Bronchial epithelial cell (primary cell): ENCODE data around the gene BRD4. TPM values are rescaled to one million over a fixed set of nuclear protein-coding genes. Genes with fewer than 3 reads are reported as not detected.
A peak's percentile ranks its signal among the peaks of the same experiment; 100 is the strongest.

ENCODE experiments used
- DNase-seq: peaks from one replicate; pipeline ENCODE4 v3.0.0-alpha.2; 2010; ENCODE audit warnings: low read depth
- FAIRE-seq: peaks from 2 replicates; lab custom pipeline; 2011; peaks lifted over from hg19 to GRCh38; lab: Jason Lieb, UNC
- H3K27me3 ChIP-seq: 2 replicates; pipeline ENCODE4 v1.5.1; 2011; ENCODE audit warnings: low read length; ENCODE audit not compliant: control insufficient read depth, insufficient read depth
- H3K36me3 ChIP-seq: 2 replicates; pipeline ENCODE4 v1.5.1; 2011; ENCODE audit warnings: low read length; ENCODE audit not compliant: control insufficient read depth, insufficient read depth
- H3K4me3 ChIP-seq: 2 replicates; pipeline ENCODE4 v1.5.1; 2011; ENCODE audit warnings: mild to moderate bottlenecking, low read depth, low read length, control low read depth
- CTCF ChIP-seq: IDR thresholded peaks from 2 replicates; pipeline ENCODE4 v1.5.1; 2011; ENCODE audit warnings: mild to moderate bottlenecking, moderate library complexity, low read length, control low read depth, inconsistent platforms; ENCODE audit not compliant: insufficient read depth, severe bottlenecking
- total RNA-seq: library from RNA; depleted of rRNA; stranded (reverse); fragments of >200 nt; gene quantifications from 2 replicates; pipeline ENCODE4 v1.2.1, GENCODE V29; 2014

The BRD4 gene
- total RNA-seq, 1 donor from 2014 or later, result 12.1 TPM

- peaks cover 69% of the 10 kb centered on the region for H3K36me3 ChIP-seq
- FAIRE-seq, result peak; percentile 95
Measured at GRCh38 chr19:15259907-15260306, 72.4 kb downstream of the BRD4 start.

GRCh38 chr19:15257782-15258181 is 74.6 kb downstream of the BRD4 start:
- no peak for TF ChIP-seq CTCF
- FAIRE-seq, result peak; percentile 43
- Histone ChIP-seq H3K27me3 (no peaks in the 10 kb centered on the region), H3K36me3 (peaks cover 64% of the 10 kb centered on the region), H3K4me3 (no peak overlapping the region)
- no peak for DNase-seq

More at GRCh38 chr19:15259907-15260306, 72.4 kb downstream of the BRD4 start:
- no peak for TF ChIP-seq CTCF
- no peak overlapping the region for H3K4me3 ChIP-seq
- no peaks in the 10 kb centered on the region for H3K27me3 ChIP-seq
- no peak for DNase-seq

- DNase-seq (no peak), FAIRE-seq (no peak)
- H3K27me3 ChIP-seq, result no peaks in the 10 kb centered on the region
- no peak overlapping the region for H3K4me3 ChIP-seq
- no peak for TF ChIP-seq CTCF
- H3K36me3 ChIP-seq, result peaks cover 62% of the 10 kb centered on the region
Measured at GRCh38 chr19:15256708-15257331, 75.5 kb downstream of the BRD4 start.

- no peak for FAIRE-seq
- Histone ChIP-seq H3K36me3 (peaks cover 57% of the 10 kb centered on the region), H3K4me3 (no peak overlapping the region), H3K27me3 (no peaks in the 10 kb centered on the region)
- no peak for TF ChIP-seq CTCF
- DNase-seq, result no peak
Measured at GRCh38 chr19:15255359-15255990, 76.9 kb downstream of the BRD4 start.

GRCh38 chr19:15254547-15254946 is 77.8 kb downstream of the BRD4 start:
- FAIRE-seq, result no peak

More at GRCh38 chr19:15254547-15254946, 77.8 kb downstream of the BRD4 start:
- Histone ChIP-seq H3K4me3 (no peak overlapping the region), H3K36me3 (peaks cover 50% of the 10 kb centered on the region), H3K27me3 (no peaks in the 10 kb centered on the region)
- no peak for TF ChIP-seq CTCF
- no peak for DNase-seq
